GM23338 (cell line): Measurements from ENCODE around the gene FILIP1. TPM values are rescaled to one million over a fixed set of nuclear protein-coding genes. Genes with fewer than 3 reads are reported as not detected.
A peak's percentile ranks its signal among the peaks of the same experiment; 100 is the strongest.

ENCODE experiments used
- ATAC-seq: fragments of 200-7000 bp; cut with Tn5 transposase; 3 replicates; pipeline ENCODE4 v1.9.1; 2020
- DNase-seq: peaks from one replicate; pipeline ENCODE4 v3.0.0-alpha.2; 2015; ENCODE audit warnings: low spot score
- H2AFZ ChIP-seq: fragments of 200-600 bp; sonication (generic); 2 replicates; pipeline ENCODE4 v1.8.0; 2016; ENCODE audit warnings: antibody characterized with exemption, mild to moderate bottlenecking, moderate library complexity
- H3F3A ChIP-seq: fragments of 200-600 bp; sonication (generic); replicated peaks from 2 replicates; pipeline ENCODE4 v1.8.0; 2017; ENCODE audit warnings: antibody characterized with exemption, mixed run types, low read depth
- H3K27ac ChIP-seq: fragments of 200-600 bp; sonication (generic); 2 replicates; pipeline ENCODE4 v1.6.1; 2016; ENCODE audit warnings: low read depth
- H3K27me3 ChIP-seq: fragments of 200-600 bp; sonication (generic); 2 replicates; pipeline ENCODE4 v1.8.0; 2016; ENCODE audit warnings: mild to moderate bottlenecking, mixed run types, moderate library complexity; ENCODE audit not compliant: insufficient read depth
- H3K36me3 ChIP-seq: fragments of 200-600 bp; sonication (generic); 2 replicates; pipeline ENCODE4 v1.8.0; 2016; ENCODE audit warnings: mild to moderate bottlenecking; ENCODE audit not compliant: insufficient read depth
- H3K4me1 ChIP-seq: fragments of 200-600 bp; sonication (generic); 2 replicates; pipeline ENCODE4 v1.8.0; 2016; ENCODE audit warnings: mild to moderate bottlenecking, moderate library complexity; ENCODE audit not compliant: insufficient read depth
- H3K4me2 ChIP-seq: fragments of 200-600 bp; sonication (generic); 2 replicates; pipeline ENCODE4 v1.7.1; 2017; ENCODE audit warnings: mixed run types
- H3K4me3 ChIP-seq: fragments of 200-600 bp; sonication (generic); 2 replicates; pipeline ENCODE4 v1.6.1; 2016; ENCODE audit warnings: mixed run types
- H3K79me2 ChIP-seq: fragments of 200-600 bp; sonication (generic); replicated peaks from 2 replicates; pipeline ENCODE4 v1.8.0; 2017; ENCODE audit warnings: mild to moderate bottlenecking; ENCODE audit not compliant: insufficient read depth
- H3K9me2 ChIP-seq: fragments of 200-600 bp; sonication (generic); 2 replicates; pipeline ENCODE4 v1.8.0; 2017; ENCODE audit not compliant: insufficient read depth
- H4K20me1 ChIP-seq: fragments of 200-600 bp; sonication (generic); replicated peaks from 2 replicates; pipeline ENCODE4 v1.8.0; 2017; ENCODE audit warnings: mild to moderate bottlenecking; ENCODE audit not compliant: insufficient read depth
- H3K27ac Mint-ChIP-seq: 2 replicates; pipeline ENCODE4 v1.8.0; 2020; ENCODE audit warnings: inconsistent platforms, mild to moderate bottlenecking, moderate library complexity, mixed read lengths
- H3K27me3 Mint-ChIP-seq: 3 replicates; pipeline ENCODE4 v1.8.0; 2022; ENCODE audit warnings: low read depth, mild to moderate bottlenecking, moderate library complexity, mixed read lengths, inconsistent platforms; ENCODE audit not compliant: insufficient read depth, poor library complexity
- H3K36me3 Mint-ChIP-seq: 3 replicates; pipeline ENCODE4 v1.8.0; 2021; ENCODE audit warnings: low read depth, mild to moderate bottlenecking, inconsistent platforms, moderate library complexity, mixed read lengths
- H3K4me1 Mint-ChIP-seq: 3 replicates; pipeline ENCODE4 v1.8.0; 2020; ENCODE audit warnings: mild to moderate bottlenecking, inconsistent platforms, mixed read lengths
- H3K4me3 Mint-ChIP-seq: 3 replicates; pipeline ENCODE4 v1.8.0; 2021; ENCODE audit warnings: moderate library complexity, mild to moderate bottlenecking, inconsistent platforms, mixed read lengths
- H3K9me3 Mint-ChIP-seq: 3 replicates; pipeline ENCODE4 v1.8.0; 2020; ENCODE audit warnings: moderate library complexity, mild to moderate bottlenecking, inconsistent platforms, mixed read lengths
- CREB1 ChIP-seq: fragments of 250-450 bp; sonication (Bioruptor Pico); IDR thresholded peaks from 2 replicates; pipeline ENCODE4 v1.5.0; 2020; ENCODE audit warnings: low read depth, mild to moderate bottlenecking, moderate library complexity
- EZH2 ChIP-seq: fragments of 200-600 bp; sonication (generic); IDR thresholded peaks from one replicate; pipeline ENCODE4 v1.8.0; 2017; ENCODE audit warnings: antibody characterized with exemption, mild to moderate bottlenecking, low read depth; ENCODE audit not compliant: unreplicated experiment
- POLR2AphosphoS5 ChIP-seq: IDR thresholded peaks from 2 replicates; pipeline ENCODE4 v1.6.1; 2016; ENCODE audit warnings: antibody characterized with exemption, low read depth
- STAT1 ChIP-seq: IDR thresholded peaks from one replicate; pipeline ENCODE4 v1.6.1; 2016; ENCODE audit warnings: antibody characterized with exemption; ENCODE audit not compliant: unreplicated experiment
- ZNF331 ChIP-seq: fragments of 250-450 bp; sonication (Bioruptor Pico); IDR thresholded peaks from 2 replicates; pipeline ENCODE4 v1.5.0; 2020; ENCODE audit warnings: low read depth, mild to moderate bottlenecking, moderate library complexity
- polyA plus RNA-seq: library from polyadenylated mRNA; unstranded; fragments of >200 nt; fragmentation: Nextera tagmentation; extraction: Ambion mirVana; gene quantifications from 2 replicates; pipeline ENCODE4 v1.2.1, GENCODE V29; 2016
- total RNA-seq: library from RNA; depleted of rRNA; stranded (reverse); fragments of >200 nt; shearing (Covaris generic); gene quantifications from 2 replicates; pipeline ENCODE4 v1.2.3, GENCODE V29; 2014
- TF ChIP-seq, protein P1 (sequence below): fragments of 250-450 bp; sonication (Bioruptor Pico); IDR thresholded peaks from 2 replicates; pipeline ENCODE4 v1.5.0; 2020; ENCODE audit warnings: mild to moderate bottlenecking, moderate library complexity
- TF ChIP-seq, protein P2 (sequence below): IDR thresholded peaks from 2 replicates; pipeline ENCODE4 v1.6.1; 2016; ENCODE audit warnings: antibody characterized with exemption

Gene FILIP1
- total and polyA plus RNA-seq, 2 experiments from 2014 or later: 3.7 to 6.4 TPM

DNA sequence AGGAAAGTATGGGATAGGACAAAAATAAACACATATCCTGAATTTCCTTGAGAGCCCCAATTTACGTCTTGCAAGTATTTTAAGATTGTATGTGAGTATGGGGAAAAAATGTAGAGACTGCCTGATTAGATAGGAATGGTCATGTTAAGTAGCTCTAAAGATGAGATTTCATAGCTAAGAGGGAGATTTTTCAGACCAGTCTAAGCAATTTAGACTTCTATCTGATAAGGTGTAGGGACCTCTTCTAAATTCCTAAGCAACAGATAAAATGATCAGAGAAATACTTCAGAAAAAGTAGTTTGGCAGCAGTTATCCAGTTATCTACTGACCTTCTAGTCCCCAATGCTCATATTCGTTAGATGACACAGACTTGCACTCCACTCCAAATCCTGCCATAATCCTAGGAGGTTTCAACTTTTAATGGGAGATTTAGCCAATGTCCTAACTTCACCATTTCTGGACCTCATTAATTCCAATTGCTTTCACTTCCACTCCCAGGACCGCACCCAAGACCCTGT lies 90.0 kb downstream of the FILIP1 start (continued):
- TF ChIP-seq, protein P1, sequence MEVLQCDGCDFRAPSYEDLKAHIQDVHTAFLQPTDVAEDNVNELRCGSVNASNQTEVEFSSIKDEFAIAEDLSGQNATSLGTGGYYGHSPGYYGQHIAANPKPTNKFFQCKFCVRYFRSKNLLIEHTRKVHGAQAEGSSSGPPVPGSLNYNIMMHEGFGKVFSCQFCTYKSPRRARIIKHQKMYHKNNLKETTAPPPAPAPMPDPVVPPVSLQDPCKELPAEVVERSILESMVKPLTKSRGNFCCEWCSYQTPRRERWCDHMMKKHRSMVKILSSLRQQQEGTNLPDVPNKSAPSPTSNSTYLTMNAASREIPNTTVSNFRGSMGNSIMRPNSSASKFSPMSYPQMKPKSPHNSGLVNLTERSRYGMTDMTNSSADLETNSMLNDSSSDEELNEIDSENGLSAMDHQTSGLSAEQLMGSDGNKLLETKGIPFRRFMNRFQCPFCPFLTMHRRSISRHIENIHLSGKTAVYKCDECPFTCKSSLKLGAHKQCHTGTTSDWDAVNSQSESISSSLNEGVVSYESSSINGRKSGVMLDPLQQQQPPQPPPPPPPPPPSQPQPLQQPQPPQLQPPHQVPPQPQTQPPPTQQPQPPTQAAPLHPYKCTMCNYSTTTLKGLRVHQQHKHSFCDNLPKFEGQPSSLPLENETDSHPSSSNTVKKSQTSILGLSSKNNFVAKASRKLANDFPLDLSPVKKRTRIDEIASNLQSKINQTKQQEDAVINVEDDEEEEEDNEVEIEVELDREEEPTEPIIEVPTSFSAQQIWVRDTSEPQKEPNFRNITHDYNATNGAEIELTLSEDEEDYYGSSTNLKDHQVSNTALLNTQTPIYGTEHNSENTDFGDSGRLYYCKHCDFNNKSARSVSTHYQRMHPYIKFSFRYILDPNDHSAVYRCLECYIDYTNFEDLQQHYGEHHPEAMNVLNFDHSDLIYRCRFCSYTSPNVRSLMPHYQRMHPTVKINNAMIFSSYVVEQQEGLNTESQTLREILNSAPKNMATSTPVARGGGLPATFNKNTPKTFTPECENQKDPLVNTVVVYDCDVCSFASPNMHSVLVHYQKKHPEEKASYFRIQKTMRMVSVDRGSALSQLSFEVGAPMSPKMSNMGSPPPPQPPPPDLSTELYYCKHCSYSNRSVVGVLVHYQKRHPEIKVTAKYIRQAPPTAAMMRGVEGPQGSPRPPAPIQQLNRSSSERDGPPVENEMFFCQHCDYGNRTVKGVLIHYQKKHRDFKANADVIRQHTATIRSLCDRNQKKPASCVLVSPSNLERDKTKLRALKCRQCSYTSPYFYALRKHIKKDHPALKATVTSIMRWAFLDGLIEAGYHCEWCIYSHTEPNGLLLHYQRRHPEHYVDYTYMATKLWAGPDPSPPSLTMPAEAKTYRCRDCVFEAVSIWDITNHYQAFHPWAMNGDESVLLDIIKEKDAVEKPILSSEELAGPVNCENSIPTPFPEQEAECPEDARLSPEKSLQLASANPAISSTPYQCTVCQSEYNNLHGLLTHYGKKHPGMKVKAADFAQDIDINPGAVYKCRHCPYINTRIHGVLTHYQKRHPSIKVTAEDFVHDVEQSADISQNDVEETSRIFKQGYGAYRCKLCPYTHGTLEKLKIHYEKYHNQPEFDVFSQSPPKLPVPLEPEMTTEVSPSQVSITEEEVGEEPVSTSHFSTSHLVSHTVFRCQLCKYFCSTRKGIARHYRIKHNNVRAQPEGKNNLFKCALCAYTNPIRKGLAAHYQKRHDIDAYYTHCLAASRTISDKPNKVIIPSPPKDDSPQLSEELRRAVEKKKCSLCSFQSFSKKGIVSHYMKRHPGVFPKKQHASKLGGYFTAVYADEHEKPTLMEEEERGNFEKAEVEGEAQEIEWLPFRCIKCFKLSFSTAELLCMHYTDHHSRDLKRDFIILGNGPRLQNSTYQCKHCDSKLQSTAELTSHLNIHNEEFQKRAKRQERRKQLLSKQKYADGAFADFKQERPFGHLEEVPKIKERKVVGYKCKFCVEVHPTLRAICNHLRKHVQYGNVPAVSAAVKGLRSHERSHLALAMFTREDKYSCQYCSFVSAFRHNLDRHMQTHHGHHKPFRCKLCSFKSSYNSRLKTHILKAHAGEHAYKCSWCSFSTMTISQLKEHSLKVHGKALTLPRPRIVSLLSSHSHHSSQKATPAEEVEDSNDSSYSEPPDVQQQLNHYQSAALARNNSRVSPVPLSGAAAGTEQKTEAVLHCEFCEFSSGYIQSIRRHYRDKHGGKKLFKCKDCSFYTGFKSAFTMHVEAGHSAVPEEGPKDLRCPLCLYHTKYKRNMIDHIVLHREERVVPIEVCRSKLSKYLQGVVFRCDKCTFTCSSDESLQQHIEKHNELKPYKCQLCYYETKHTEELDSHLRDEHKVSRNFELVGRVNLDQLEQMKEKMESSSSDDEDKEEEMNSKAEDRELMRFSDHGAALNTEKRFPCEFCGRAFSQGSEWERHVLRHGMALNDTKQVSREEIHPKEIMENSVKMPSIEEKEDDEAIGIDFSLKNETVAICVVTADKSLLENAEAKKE: no peak

DNA sequence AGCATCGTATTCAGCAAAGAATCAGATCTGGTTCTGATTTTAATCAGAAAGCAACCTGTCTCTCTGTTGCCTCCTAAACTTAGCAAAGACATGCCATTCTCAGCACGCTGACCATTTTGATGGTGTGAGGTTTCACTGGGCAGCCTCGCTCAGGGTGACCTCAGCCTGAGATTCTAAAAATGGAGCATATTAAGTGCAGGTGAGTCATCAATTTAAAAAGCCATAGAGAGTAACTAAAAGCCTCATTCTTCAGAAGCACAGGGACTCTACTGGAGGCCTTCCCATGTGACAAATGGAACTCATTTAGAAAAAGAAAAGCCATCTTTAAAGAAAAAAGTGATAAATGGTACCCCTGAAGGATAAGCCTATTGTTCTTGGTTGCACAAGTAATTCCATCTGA lies 91.3 kb downstream of the FILIP1 start:
- H3K27ac Mint-ChIP-seq: no peak overlapping the region
- ATAC-seq (no peak), DNase-seq (no peak)
- TF ChIP-seq ZNF331 (CRISPR knock-in tag) (no peak), STAT1 (no peak), POLR2AphosphoS5 (no peak), CREB1 (CRISPR knock-in tag) (no peak), EZH2 (no peak)
- TF ChIP-seq, protein P1: no peak
- TF ChIP-seq, protein P2, sequence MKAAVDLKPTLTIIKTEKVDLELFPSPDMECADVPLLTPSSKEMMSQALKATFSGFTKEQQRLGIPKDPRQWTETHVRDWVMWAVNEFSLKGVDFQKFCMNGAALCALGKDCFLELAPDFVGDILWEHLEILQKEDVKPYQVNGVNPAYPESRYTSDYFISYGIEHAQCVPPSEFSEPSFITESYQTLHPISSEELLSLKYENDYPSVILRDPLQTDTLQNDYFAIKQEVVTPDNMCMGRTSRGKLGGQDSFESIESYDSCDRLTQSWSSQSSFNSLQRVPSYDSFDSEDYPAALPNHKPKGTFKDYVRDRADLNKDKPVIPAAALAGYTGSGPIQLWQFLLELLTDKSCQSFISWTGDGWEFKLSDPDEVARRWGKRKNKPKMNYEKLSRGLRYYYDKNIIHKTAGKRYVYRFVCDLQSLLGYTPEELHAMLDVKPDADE: no peak
- Histone ChIP-seq H3K27me3 (no peaks in the 10 kb centered on the region), H3K36me3 (no peaks in the 10 kb centered on the region; the same call in 1 of the 2 replicates), H3F3A (no peaks in the 10 kb centered on the region), H3K9me2 (no peaks in the 10 kb centered on the region), H3K4me1 (no peaks in the 10 kb centered on the region), H3K79me2 (no peaks in the 10 kb centered on the region), H3K27ac (no peak overlapping the region), H4K20me1 (no peaks in the 10 kb centered on the region), H3K4me2 (no peak overlapping the region), H2AFZ (0 out of 2 replicates have a peak overlapping the region, but pooled peaks have one; percentile 36), H3K4me3 (no peak overlapping the region)
- H3K4me1 Mint-ChIP-seq: peaks cover 3% of the 10 kb centered on the region; the same call in 1 of the 3 replicates
- H3K27me3 Mint-ChIP-seq: no peaks in the 10 kb centered on the region
- no peaks in the 10 kb centered on the region for H3K36me3 Mint-ChIP-seq
- H3K9me3 Mint-ChIP-seq: no peaks in the 10 kb centered on the region
- no peak overlapping the region for H3K4me3 Mint-ChIP-seq
